Measurements from ENCODE around the gene DDR1. TPM values are rescaled to one million over a fixed set of nuclear protein-coding genes. Genes with fewer than 3 reads are reported as not detected.

Gene DDR1
- total RNA-seq, 1 experiment from 2014 or later, result 580 TPM

DNA sequence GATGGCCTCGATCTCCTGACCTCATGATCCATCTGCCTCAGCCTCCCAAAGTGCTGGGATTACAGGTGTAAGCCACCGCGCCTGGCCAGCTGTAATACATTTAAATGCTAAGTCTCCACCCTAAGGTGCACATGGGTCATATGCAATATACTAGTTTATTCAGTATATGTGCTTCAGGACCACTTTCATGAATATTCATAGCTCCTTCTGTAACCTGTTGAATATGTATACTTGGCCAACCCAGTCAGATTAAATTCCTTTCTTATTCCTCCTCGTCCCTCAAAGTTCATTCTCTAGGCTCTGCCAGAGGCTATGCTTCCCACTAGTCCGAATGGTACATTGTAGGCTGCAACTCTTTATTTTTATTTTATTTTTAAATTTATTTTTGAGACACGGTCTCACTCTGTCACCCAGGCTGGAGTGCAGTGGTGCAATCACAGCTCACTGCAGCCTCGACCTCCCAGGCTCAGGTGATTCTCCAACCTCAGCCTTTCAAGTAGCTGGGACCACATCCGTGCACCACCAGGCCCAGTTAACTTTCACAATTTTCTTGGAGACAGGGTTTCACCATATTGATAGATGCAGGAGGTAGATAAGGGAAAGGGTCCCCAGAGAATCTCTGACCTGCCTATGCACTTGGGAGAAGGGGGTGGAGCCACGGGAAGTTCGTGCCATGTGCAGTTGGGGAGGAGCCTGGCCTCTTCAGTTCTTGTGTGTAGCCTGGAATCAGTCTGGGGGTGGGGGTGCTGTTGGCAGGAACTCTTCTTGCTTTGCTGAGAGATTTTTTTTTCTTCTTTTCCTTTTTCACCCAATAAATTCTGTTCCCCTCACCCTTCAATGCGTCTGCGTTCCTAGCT lies 41.3 kb upstream of the DDR1 start:
- H3K9me3 Mint-ChIP-seq (ENCODE audit: low read depth, unreplicated experiment), result no peaks in the 10 kb centered on the region
- CTCF ChIA-PET, result interaction anchor here (0.8 to 1.0 kb wide), 2 partner anchors 33 to 71 kb away, joined by 3 to 14 read pairs; partner anchors contain the start of gene VARS2
- intact Hi-C loops (cut with micrococcal nuclease; ENCODE audit: unreplicated experiment), result no loop called here
- no peak overlapping the region for H3K27ac Mint-ChIP-seq (ENCODE audit: unreplicated experiment)
- DNase-seq, result no peak
- TF ChIP-seq, protein P1, sequence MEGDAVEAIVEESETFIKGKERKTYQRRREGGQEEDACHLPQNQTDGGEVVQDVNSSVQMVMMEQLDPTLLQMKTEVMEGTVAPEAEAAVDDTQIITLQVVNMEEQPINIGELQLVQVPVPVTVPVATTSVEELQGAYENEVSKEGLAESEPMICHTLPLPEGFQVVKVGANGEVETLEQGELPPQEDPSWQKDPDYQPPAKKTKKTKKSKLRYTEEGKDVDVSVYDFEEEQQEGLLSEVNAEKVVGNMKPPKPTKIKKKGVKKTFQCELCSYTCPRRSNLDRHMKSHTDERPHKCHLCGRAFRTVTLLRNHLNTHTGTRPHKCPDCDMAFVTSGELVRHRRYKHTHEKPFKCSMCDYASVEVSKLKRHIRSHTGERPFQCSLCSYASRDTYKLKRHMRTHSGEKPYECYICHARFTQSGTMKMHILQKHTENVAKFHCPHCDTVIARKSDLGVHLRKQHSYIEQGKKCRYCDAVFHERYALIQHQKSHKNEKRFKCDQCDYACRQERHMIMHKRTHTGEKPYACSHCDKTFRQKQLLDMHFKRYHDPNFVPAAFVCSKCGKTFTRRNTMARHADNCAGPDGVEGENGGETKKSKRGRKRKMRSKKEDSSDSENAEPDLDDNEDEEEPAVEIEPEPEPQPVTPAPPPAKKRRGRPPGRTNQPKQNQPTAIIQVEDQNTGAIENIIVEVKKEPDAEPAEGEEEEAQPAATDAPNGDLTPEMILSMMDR (IDR thresholded peaks at IDR 0.05; ENCODE audit: unreplicated experiment), result no peak
- peaks cover 44% of the 10 kb centered on the region for H3K4me1 Mint-ChIP-seq (ENCODE audit: low read depth, unreplicated experiment)
- peaks cover 10% of the 10 kb centered on the region for H3K36me3 Mint-ChIP-seq (ENCODE audit: insufficient read depth, unreplicated experiment)
- no TSS peak for BruUV-seq (replicated peaks)
- no peak overlapping the region for H3K4me3 Mint-ChIP-seq (ENCODE audit: low read depth, unreplicated experiment)
- no peaks in the 10 kb centered on the region for H3K27me3 Mint-ChIP-seq (ENCODE audit: unreplicated experiment)

DNA sequence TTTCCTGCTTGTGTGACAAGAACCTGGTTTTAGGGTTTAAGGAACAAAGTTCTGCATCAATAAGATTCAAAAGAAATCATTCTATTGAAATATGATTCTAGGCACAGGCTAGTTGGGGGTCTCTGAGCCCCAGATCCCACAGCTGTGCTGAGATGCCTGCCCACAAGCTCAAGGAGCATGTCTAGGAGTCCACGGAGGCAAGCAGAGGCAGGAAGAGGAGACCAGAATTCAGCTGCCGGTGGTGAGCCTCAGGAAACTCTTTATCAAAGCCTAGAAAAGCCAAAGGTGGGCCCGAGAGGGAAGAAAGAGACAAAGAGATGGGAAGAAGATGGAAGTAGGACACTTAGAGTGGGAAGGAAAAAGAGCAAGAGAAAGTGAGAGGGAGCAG lies 40.7 kb upstream of the DDR1 start:
- Mint-ChIP-seq H3K27me3 (ENCODE audit: unreplicated experiment) (no peaks in the 10 kb centered on the region), H3K4me1 (ENCODE audit: low read depth, unreplicated experiment) (peaks cover 46% of the 10 kb centered on the region), H3K9me3 (ENCODE audit: low read depth, unreplicated experiment) (no peaks in the 10 kb centered on the region), H3K27ac (ENCODE audit: unreplicated experiment) (no peak overlapping the region), H3K36me3 (ENCODE audit: insufficient read depth, unreplicated experiment) (peaks cover 10% of the 10 kb centered on the region), H3K4me3 (ENCODE audit: low read depth, unreplicated experiment) (no peak overlapping the region)
- CTCF ChIA-PET, result interaction anchor here (0.8 to 1.0 kb wide), 2 partner anchors 32 to 70 kb away, joined by 3 to 14 read pairs; partner anchors contain the start of gene VARS2
- no TSS peak for BruUV-seq (replicated peaks)
- no peak for DNase-seq
- TF ChIP-seq, protein P1 (IDR thresholded peaks at IDR 0.05; ENCODE audit: unreplicated experiment), result no peak
- intact Hi-C loops (cut with micrococcal nuclease; ENCODE audit: unreplicated experiment), result no loop called here

DNA sequence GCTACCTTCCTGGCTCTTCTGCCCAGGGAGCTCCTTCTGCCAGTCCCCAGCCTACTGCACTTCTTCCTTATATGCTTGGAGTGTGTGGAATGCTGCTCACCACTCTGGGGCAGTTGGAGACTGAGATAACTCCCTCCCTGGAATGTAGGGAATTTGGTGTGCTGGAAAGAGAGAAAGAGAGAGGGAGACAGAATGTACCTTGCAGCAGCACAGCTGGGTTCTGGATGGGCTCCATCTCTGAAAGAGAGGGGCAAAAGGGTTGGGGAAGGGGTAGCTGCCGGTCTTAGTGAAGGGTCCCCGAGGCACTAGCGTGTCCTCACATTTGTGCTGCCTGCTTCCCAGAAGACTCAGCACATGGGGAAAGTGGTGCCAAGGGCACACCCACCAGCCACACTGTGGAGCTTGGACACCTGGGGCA lies 40.2 kb upstream of the DDR1 start:
- no TSS peak for BruUV-seq (replicated peaks)
- H3K4me1 Mint-ChIP-seq (ENCODE audit: low read depth, unreplicated experiment), result peaks cover 48% of the 10 kb centered on the region
- no peaks in the 10 kb centered on the region for H3K9me3 Mint-ChIP-seq (ENCODE audit: low read depth, unreplicated experiment)
- TF ChIP-seq, protein P1 (IDR thresholded peaks at IDR 0.05; ENCODE audit: unreplicated experiment), result peak; percentile 7
- peaks cover 8% of the 10 kb centered on the region for H3K36me3 Mint-ChIP-seq (ENCODE audit: insufficient read depth, unreplicated experiment)
- DNase-seq, result no peak
- intact Hi-C loops (cut with micrococcal nuclease; ENCODE audit: unreplicated experiment), result no loop called here
- no peak overlapping the region for H3K4me3 Mint-ChIP-seq (ENCODE audit: low read depth, unreplicated experiment)
- no peak overlapping the region for H3K27ac Mint-ChIP-seq (ENCODE audit: unreplicated experiment)
- H3K27me3 Mint-ChIP-seq (ENCODE audit: unreplicated experiment), result no peaks in the 10 kb centered on the region
- CTCF ChIA-PET, result interaction anchor here (0.7 to 1.6 kb wide), 8 partner anchors 31 to 1453 kb away, joined by 3 to 14 read pairs (median 5); partner anchors contain the start of gene VARS2

DNA sequence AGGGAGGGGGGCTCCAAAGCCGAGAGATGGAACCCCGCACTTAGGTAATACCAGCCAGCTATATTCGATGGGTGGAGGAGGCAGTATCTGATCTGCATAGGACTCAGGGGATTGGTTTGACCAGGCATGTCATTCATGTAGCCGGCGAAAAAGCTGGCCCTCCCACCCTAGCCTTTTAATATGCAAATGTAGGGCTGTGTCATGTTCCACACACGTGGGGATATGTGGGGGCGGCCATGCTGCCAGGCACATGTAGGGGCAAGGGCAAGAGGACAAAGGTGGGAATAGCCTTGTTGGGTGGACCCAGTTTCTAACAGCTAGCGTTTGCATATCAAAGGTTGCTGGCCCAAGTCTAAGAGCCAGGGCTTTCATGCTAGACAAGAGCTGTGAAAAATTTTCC lies 39.1 kb upstream of the DDR1 start:
- DNase-seq, result no peak
- TF ChIP-seq, protein P1 (IDR thresholded peaks at IDR 0.05; ENCODE audit: unreplicated experiment), result no peak
- no TSS peak for BruUV-seq (replicated peaks)
- H3K27ac Mint-ChIP-seq (ENCODE audit: unreplicated experiment), result no peak overlapping the region
- no peaks in the 10 kb centered on the region for H3K36me3 Mint-ChIP-seq (ENCODE audit: insufficient read depth, unreplicated experiment)
- H3K4me3 Mint-ChIP-seq (ENCODE audit: low read depth, unreplicated experiment), result no peak overlapping the region
- no peaks in the 10 kb centered on the region for H3K27me3 Mint-ChIP-seq (ENCODE audit: unreplicated experiment)
- intact Hi-C loops (cut with micrococcal nuclease; ENCODE audit: unreplicated experiment), result no loop called here
- H3K4me1 Mint-ChIP-seq (ENCODE audit: low read depth, unreplicated experiment), result peaks cover 39% of the 10 kb centered on the region
- CTCF ChIA-PET, result interaction anchor here (0.6 to 1.6 kb wide), 3 partner anchors 76 to 1451 kb away, joined by 3 to 4 read pairs (median 3); no protein-coding TSS in a partner anchor
- H3K9me3 Mint-ChIP-seq (ENCODE audit: low read depth, unreplicated experiment), result no peaks in the 10 kb centered on the region
